ENCODE measurements around the gene MT1F.

Gene MT1F

DNA sequence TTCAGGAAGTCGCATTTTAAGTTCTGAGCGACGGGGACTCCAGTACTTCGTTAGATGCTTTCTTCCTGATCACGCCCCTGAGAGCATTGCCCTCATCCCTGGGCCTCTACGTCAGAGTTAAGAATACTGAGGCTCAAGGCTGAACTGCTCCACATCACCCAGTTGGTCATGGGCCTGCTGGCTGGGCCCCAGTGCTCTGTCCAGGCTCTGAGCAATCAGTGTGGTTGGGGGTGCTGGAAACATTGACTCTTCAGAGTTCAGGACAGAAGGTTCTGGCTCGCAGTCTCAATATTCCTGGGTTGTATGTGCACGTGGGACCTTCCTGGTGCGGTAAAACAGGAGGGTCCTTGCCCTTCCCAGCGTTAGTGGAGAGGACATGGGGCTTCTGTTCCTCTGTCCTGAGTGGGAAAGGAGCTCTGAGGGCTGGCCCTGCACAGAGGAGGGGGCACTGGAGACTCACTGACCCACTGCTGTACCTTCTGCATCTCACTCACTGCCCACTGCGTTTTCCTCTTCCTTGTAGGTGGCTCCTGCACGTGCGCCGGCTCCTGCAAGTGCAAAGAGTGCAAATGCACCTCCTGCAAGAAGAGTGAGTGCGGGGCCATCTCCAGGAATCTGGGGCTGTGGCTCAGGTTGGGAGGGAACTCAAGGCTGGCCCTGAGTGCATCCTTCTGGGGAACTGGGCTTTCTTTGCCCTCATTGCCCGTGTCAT is 31.7 kb upstream of the MT1F start:
- DNase-seq (ENCODE audit: low spot score) = no peak

DNA sequence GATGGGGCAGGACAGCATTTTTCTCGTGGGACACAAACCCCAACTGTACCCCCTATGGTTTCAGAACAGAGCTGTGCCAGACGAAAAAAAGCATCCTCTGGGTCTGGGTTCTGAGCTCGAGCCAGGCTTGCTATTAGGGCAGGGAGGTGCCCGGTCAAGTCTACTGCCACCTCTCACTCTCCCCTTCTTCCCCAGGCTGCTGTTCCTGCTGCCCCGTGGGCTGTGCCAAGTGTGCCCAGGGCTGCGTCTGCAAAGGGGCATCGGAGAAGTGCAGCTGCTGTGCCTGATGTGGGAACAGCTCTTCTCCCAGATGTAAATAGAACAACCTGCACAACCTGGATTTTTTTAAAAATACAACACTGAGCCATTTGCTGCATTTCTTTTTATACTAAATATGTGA is 31.1 kb upstream of the MT1F start:
- no peak for DNase-seq (ENCODE audit: low spot score)

DNA sequence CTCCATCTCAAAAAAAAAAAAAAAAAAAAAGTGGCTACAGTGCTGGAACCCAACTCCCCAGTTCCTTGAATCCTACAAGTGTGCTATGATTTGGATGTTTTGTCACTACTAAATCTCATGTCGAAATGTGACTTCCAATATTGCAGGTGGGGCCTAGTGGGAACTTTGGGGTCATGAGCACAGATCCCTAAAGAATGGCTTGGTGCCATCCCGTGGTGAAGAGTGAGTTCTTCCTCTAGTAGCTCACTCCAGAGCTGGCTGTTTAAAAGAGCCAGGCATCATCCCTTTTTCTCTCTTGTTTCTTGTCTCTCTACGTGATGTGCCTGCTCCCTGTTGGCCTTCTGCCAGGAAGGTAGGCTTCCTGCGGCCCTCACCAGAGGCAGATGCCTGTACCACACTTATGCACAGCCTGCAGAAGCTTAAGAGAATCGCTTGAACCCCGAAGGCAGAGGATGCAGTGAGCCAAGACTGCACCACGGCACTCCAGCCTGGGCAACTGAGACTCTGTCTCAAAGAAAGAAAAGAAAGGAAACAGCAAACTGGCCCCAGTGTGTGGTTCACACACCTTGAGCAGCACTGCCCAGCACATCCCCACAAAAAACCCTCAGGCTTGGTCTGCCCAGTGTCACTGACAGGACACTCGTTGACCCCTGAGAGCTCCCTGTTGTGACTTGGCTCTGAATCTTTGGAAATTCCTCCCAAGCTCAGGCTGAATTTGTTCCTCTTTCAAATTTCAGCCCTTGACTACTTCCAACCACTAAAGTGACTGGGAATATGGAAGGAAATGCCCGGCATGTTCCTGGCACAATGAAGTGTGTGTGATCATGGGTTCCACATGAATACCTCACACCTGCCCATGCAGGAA is 29.0 kb upstream of the MT1F start:
- no peak for DNase-seq (ENCODE audit: low spot score)

DNA sequence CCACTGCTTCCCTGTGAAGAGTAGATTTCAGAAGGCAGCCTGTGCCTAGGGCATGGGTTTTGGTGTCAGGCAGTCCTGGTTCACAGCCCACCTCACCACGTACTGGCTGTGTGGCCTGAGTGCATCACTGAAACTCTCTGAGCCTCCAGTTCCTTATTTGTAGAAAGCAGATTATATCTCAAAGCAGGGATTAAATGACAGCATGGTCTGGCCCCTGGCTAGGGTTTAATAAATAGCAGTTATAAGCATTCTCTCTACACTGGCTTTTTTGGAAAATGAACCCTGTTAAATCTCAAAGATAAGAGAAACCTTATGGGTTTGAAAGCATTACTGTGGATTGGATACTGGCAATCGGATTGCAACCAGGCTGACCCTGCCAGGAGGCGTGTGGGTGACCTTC is 28.2 kb upstream of the MT1F start:
- no peak for DNase-seq (ENCODE audit: low spot score)

DNA sequence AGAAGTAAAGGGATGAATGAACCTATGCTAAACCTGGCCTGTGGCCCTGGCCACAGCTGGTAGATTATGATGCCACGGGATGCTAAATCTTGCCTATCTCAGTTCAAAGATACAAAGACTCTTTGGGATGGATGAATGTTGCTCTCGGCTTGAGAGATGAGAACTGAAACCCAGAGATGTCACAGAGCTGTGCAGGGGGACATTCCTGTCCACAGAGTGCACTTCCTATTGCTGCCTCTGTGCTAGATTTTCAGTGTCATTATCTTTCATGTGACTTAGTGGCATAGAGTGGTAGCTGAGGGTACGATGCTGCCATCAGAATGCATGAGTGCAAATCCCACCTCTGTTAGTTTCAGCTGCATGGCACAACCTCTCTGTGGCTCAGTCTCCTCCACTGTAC is 27.6 kb upstream of the MT1F start:
- no peak for DNase-seq (ENCODE audit: low spot score)

DNA sequence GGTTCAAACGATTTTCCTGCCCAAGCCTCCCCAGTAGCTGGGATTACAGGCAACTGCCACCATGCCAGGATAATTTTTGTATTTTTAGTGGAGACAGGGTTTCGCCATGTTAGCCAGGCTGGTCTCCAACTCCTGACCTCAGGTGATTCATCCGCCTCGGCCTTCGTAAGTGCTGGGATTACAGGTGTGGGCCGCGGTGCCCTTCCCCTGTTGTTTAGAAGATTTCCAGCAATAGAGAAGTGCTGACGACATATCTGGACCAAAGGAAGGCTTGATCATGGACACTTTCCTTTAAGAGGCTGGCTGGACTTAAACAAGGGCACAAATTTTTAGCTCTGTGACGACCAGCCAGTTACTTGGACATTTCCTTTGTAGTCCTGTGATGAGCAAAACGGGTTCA is 26.6 kb upstream of the MT1F start:
- DNase-seq (ENCODE audit: low spot score) = no peak

DNA sequence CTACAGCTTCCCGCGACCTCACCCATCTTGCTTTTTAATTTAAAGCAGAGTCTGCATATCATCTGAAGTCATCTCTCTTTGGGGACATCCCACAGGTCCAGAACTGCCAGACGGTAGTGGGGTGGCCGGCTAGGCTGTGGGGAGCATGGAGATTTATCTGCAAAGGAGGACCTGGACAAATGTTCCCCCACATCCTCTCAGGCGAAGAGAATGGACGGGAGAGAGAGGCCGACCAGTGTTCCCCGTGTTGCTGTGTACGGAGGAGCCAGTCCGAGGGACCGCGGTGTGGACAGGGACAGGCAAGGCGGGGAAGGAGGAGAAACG is 26.0 kb upstream of the MT1F start:
- DNase-seq (ENCODE audit: low spot score) = no peak

DNA sequence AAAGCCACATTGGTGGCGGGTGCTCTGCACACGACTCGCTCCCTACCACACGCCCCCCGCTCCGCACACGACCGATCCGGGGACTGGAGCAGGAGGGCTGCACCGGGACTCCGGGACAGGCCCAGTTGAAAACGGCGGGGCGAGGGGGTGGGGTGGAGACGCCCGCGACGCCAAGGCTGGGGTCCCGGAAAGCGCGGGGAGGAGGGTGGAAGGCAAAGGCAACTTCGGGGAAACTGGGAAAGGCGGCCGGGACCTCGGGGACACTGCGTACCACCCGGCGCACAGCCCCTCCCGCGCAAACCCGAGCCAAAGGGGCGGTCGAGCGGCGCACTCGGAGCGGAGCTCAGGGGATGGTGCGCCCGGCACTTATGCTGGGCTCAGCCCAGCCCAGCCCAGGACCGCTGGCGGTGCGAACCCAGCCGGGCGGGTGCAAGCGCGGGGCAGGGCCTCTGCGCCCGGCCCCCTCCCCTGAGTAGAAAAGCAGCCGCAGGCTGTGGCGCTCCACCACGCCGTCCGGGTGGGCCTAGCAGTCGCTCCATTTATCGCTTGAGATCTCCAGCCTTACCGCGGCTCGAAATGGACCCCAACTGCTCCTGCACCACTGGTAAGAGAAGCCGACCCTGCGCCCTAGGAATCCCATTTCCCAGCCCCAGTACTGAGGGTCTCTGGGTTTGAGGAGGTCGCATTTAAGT is 25.5 kb upstream of the MT1F start, which contains the start of gene MT1M:
MT1M (plus strand) TSS at position 504 of the 692 bp plus-strand sequence; CDS start at position 577, 73 bp downstream.
- DNase-seq (ENCODE audit: low spot score) = no peak

DNA sequence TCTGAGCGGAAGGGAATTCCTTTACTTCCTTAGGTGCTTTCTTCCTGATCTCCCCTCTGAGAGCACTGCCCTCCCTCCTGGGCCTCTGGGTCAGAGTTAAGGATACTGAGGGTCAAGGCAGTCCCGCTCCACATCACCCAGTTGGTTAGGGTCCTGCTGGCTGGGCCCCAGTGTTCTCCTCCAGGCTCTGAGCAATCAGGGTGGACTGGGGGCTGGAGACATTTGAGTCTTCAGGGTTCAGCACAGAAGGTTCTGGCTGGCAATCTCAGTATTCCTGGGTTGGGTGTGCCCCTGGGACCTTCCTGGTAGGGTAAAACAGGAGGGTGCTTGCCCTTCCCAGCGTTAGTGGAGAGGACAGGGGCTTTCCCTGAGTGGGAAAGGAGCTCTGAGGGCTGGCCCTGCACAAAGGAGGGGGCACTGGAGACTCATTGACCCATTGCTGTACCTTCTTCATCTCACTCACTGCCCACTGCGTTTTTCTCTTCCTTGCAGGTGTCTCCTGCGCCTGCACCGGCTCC is 24.9 kb upstream of the MT1F start:
- DNase-seq (ENCODE audit: low spot score) = no peak

DNA sequence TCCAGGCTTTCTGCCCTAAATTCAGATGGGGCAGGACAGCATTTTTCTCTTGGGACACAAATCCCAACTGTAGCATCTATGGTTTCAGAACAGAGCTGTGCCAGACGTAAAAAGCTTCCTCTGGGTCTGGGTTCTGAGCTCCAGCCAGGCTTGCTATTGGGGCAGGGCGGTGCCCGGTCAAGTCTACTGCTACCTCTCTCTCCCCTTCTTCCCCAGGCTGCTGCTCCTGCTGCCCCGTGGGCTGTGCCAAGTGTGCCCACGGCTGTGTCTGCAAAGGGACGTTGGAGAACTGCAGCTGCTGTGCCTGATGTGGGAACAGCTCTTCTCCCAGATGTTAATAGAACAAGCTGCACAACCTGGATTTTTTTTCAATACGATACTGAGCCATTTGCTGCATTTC is 24.2 kb upstream of the MT1F start:
- DNase-seq (ENCODE audit: low spot score) = no peak

DNA sequence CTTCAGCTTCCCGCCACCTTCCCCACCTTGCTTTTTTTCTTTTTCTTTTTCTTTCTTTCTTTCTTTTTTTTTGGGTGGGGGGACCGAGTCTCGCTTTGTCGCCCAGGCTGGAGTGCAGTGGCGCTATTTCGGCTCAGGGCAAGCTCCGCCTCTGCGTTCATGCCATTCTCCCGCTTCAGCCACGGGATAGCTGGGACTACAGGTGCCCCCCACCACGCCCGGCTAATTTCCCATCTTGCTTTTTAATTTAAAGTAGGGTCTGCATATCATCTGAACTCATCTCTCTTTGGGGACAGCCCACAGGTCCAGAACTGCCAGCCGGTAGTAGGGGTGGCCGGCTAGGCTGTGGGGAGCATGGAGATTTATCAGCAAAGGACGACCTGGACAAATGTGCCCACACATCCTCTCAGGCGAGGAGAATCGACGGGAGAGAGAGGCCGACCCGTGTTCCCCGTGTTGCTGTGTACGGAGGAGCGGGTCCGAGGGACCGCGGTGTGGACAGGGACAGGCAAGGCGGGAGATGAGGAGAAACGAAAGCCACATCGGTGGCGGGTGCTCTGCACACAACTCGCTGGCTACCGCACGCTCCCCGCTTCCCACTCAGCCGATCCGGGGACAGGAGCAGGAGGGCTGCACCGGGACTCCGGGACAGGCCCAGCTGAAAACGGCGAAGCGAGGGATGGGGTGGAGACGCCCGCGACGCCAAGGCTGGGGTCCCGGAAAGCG is 22.9 kb upstream of the MT1F start:
- no peak for DNase-seq (ENCODE audit: low spot score)

DNA sequence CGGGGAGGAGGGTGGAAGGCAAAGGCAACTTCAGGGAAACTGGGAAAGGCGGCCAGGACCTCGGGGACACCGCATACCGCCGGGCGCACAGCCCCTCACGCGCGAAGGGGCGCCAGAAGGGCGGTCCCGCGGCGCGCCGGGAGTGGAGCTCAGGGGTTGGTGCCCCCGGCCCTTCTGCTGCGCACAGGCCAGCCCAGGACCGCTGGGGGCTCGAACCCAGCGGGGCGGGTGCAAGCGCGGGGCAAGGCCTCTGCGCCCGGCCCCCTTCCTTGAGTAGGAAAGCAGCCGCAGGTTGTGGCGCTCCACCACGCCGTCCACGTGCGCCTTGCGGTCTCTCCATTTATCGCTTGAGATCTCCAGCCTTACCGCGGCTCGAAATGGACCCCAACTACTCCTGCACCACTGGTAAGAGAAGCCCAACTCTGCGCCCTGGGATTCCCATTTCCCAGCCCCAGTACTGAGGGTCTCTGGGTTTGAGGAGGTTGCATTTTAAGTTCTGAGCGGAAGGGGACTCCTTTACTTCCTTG is 22.3 kb upstream of the MT1F start:
- no peak for DNase-seq (ENCODE audit: low spot score)

DNA sequence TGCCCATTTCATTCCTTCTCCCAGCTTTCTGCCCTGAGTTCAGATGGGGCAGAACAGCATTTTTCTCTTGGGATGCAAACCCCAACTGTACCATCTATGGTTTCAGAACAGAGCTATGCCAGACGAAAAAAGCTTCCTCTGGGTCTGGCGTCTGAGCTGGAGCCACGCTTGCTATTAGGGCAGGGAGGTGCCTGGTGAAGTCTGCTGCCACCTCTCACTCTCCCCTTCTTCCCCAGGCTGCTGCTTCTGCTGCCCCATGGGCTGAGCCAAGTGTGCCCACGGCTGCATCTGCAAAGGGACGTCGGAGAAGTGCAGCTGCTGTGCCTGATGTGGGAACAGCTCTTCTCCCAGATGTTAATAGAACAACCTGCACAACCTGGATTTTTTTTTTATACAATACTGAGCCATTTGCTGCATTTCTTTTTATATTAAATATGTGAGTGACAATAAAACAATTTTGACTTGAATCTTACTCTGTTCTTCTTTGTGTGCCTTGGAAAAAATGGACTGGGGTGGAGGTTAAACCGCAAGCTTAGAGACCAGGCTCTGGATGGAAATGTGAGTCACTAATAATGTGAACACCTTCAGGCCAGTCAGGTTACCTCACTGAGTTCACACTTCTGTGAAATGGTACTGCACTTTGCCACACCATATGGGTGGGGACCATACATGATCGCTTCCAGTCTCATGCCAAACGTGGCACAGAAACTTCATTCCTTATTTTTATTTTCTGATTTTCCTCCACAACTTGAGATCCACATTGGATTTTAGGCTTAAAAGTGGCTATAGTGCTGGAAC is 20.9 kb upstream of the MT1F start:
- DNase-seq (ENCODE audit: low spot score) = no peak

DNA sequence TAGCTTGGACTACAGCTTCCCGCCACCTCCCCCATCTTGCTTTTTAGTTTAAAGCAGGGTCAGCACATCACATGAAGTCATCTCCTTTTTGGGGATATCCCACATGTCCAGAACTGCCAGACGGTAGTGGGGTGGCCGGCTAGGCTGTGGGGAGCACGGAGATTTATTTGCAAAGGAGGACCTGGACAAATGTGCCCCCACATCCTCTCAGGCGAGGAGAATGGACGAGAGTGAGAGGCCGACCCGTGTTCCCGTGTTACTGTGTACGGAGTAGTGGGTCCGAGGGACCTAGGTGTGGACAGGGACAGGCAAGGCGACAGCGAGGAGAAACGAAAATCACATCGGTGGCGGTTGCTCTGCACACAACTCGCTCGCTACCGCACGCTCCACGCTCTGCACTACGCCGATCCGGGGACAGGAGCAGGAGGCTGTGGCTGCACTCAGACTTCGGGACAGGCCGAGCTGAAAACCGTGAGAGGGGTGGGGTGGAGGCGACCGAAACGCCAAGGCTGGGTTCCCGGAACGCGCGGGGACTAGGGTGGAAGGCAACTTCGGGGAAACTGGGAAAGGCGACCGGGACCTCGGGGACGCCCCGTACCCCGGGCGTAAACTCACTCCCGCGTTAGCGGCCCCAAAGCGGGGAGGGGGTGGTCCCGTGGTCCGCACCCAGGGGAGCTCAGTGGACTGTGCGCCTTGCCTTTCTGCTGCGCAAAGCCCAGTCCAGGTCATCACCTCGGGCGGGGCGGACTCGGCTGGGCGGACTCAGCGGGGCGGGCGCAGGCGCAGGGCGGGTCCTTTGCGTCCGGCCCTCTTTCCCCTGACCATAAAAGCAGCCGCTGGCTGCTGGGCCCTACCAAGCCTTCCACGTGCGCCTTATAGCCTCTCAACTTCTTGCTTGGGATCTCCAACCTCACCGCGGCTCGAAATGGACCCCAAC is 19.7 kb upstream of the MT1F start, which contains the start of gene MT1A:
MT1A (plus strand) TSS at position 853 of the 937 bp plus-strand sequence; CDS start at position 926, 73 bp downstream.
- DNase-seq (ENCODE audit: low spot score) = no peak

DNA sequence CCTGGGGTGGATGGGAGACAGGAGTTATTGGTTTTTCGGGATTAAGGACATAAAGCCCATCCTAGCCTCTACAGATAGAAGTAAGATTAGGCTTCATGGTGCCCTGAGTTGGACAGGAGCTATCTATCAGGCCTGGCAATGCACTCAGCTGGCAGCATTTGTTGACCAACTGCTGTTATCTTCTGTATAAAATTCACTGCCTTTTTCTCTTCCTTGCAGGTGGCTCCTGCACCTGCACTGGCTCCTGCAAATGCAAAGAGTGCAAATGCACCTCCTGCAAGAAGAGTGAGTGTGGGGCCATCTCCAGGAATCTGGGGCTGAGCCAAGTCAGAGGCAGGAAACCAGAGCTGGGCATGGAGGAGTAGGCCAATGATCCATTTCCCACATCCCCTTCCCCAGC is 18.7 kb upstream of the MT1F start:
- DNase-seq (ENCODE audit: low spot score) = no peak

DNA sequence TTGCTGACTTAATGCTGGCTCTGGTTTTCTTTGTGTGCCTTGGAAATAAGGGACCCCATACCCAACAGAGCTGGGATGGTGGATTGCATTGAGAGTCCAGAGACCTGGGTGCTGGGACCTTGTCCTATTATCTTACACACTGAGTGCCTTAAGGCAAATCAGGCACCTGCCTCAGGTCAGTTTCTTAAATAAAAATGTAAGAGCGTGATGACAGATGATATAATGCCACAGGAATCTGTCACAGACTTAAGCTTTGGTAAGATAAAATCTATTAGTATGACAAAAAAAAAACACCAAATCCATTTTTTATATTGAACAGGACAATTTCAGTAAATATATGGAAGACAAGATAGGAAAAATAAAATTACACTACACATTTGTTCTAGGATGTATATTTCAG is 17.7 kb upstream of the MT1F start:
- DNase-seq (ENCODE audit: low spot score) = no peak

DNA sequence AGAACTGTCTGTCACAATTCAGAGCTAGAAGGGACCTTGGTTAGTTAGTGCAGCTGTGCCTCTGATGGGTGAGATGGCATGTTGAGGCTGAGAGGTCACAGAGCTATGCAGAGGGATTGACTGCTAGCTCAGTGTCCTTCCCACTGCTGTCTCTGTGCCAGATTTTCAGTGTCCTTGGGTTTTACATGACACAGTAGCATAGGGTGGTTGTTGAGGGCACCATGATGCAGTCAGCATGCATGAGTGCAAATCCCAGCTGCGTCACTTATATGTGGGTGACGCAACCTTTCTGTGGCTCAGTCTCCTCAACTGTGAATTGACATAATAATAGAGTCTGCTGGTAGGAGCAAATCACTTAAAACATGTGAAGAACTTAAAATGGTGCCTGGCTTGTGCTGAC is 16.6 kb upstream of the MT1F start:
- no peak for DNase-seq (ENCODE audit: low spot score)

DNA sequence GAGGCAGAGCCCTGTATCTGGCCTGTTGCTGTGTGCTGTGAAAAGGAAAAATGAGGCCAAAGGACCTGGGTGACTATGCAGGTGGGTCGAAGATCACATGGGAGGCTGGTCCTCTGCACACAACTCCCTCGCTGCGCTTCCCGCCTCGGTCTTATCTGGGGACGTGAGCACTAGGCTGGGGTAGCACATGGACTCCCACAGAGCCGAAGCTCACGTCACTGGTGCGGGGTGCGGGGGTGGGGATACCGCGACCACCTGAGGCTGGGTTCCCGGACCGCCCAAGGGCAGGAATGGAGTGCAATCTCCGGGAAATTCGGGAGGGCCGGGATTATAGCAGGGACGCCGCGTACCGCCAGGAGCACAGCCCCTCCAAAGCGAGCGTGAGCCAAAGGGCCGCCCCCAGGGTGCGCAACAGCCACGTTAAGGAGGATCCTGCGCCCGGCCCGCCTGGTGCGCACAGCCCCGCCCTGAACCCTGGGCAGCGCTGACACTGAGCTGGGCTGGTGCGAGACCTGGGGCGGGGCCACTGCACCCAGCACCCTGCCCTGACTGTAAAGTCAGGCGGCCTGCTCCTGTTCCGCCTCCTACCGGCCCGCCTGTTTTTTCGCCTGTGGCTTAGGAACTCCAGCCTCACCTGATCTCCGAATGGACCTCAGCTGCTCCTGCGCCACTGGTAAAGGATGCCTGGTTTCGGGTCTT is 14.5 kb upstream of the MT1F start:
- DNase-seq (ENCODE audit: low spot score) = peak; percentile 74

DNA sequence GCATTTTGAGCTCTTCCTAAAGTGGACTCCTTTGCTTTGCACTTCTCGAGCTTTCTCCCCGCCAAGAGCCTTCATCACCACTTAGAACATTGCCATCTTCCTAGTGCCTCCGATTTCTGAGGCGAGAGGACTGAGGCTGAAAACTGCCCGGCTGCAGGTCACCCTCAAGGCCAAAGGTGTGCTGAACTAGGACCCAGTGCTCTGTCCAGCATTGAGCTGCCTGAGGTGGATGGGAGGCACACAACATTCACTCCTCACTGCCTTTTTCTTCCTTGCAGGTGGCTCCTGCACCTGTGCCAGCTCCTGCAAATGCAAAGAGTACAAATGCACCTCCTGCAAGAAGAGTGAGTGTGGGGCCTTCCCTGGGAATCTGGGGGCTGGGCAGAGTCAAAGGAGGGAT is 13.9 kb upstream of the MT1F start:
- DNase-seq (ENCODE audit: low spot score) = no peak

Data from CD4-positive, alpha-beta T cell treated with Interleukin-6 at 100 ng/mL for 8 hours (primary cell).